Regular cardiac myocyte (primary cell): ENCODE data around the gene PRICKLE4. TPM values are rescaled to one million over a fixed set of nuclear protein-coding genes. Genes with fewer than 3 reads are reported as not detected.

ENCODE experiments used
- total RNA-seq: library from RNA; depleted of rRNA; stranded (reverse); fragments of >200 nt; gene quantifications from 2 replicates; pipeline ENCODE4 v1.2.3, GENCODE V29; 2014

Gene PRICKLE4, protein sequence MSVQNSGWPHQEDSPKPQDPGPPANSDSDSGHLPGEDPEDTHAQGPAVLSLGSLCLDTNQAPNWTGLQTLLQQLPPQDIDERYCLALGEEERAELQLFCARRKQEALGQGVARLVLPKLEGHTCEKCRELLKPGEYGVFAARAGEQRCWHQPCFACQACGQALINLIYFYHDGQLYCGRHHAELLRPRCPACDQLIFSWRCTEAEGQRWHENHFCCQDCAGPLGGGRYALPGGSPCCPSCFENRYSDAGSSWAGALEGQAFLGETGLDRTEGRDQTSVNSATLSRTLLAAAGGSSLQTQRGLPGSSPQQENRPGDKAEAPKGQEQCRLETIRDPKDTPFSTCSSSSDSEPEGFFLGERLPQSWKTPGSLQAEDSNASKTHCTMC
- 0.19 and 0.56 TPM in 2 replicates for total RNA-seq

DNA sequence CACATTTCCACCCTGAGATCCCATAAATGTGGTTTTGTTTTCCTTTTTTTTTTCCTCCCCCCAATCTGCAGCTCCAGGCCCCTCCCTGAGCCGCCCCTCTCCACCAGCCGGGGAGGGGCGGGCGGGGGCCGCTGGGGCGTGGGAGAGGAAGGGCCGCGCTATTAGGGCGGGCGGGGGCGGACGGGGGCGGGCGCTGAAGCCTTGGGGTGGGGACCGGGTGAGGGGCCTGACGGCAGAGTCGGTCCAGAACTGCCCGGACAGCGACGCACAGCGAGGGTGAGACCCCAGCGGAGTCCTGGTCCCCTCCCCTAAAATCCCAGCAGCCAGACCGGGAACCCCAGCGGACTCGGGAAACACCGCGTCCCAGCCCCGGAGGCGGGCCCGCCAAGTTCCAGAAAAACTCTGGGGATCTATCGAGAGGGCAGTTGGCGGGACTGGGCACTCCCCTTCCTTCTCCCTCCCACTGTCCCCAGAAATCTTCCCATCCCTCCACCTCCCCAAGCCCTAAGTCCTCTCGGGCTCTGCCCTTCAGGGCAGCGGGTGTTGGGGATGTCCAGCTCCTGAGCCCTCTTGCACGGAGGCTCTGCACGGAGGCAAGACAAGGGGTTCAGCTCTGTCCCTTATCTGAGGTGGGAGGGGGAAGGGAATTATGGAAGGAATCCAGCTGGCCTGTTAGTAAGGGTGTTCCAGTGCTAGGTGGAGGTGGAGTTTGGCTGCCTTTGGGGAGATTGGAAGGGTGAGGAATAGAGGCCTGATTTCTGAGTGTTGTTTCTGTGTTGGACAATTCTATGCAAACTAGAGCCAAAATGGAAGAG, at the start of gene PRICKLE4:
Gene PRICKLE4 (plus strand): TSS at position 232 of the 815 bp plus-strand sequence. CDS start 2,692 bp downstream, outside the sequence.

DNA sequence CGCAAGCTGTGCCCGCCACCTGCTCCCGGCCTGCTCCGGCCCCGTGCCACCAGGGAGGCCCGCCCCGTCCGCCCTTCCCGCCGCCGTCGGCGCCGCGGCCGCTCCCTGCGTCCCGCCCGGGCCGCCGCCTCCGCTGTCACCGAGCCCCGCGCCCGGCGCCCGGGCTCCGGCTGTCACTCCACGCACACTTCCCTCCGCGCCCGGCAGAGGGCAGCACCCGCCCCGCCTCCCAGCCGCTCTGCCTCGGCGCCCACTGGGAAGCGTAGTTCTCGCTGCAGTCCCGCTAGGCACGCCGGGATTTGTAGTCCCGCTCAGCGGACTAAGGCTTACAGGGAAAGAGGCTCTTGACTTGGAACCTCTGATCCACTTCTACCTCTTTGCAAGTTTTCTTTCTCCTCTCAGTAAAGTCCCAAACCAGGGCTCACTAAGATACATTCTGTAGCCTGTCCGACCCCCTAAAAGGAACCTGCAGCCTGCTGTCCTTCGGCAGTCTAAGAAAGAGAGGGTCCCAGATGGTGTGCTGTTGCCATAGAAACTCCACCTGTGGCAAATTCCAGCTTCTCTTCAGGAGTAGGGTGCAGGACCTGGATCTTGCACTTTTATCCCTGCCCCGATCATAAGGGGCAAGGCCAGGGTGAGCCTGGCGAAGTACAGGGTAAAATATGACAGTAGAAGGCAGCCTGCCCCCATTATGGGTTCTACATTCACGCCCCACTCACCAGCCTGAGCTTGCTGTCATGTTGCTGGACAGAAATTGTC, 45.0 kb upstream of the PRICKLE4 start, which contains the start of gene TFEB:
Gene TFEB (minus strand): TSS at position 182 of the 759 bp plus-strand sequence. CDS start 44,395 bp downstream, outside the sequence.

DNA sequence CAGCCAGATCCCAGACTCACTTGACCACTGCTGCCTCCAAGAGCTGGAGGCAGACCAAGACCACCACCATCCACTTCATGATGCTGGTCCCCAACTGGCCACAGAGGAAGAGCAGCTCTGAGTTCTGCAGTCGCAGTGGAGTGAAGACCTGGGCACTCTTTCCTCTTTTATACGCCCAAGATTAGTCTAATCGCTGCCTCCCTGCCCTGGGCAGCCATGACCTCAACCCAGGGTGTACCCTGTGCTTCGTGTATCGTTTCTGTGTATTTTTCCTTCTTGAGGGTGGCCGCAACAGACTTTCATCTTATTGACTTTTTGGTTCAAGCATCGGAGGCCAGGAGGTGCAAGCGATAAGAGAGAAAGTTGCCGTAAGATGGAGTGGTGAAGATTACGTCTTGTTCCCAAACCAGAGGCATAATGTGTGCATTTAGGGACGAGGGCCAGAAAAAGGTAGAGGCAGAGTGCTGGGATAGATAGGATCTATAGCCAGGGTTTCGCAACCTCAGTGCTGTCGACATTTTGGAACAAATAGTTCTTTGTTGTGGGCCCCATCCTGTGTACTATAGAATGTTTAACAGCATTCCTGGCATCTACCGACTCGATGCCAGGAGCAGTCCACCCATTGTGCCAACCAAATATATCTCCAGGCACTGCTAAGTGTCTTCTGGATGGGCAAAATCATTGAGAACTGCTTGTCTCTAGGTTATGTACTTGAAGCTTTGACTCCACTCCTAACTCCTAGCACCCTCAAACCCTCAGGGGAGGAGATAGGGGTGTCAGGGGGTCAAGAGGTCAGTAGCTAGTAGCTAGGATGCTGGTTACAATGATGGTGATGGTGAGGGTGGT, 33.1 kb upstream of the PRICKLE4 start, which contains the start of gene PGC:
Gene PGC (minus strand): TSS at position 142 of the 846 bp plus-strand sequence. CDS start 63 bp downstream, at position 79.

DNA sequence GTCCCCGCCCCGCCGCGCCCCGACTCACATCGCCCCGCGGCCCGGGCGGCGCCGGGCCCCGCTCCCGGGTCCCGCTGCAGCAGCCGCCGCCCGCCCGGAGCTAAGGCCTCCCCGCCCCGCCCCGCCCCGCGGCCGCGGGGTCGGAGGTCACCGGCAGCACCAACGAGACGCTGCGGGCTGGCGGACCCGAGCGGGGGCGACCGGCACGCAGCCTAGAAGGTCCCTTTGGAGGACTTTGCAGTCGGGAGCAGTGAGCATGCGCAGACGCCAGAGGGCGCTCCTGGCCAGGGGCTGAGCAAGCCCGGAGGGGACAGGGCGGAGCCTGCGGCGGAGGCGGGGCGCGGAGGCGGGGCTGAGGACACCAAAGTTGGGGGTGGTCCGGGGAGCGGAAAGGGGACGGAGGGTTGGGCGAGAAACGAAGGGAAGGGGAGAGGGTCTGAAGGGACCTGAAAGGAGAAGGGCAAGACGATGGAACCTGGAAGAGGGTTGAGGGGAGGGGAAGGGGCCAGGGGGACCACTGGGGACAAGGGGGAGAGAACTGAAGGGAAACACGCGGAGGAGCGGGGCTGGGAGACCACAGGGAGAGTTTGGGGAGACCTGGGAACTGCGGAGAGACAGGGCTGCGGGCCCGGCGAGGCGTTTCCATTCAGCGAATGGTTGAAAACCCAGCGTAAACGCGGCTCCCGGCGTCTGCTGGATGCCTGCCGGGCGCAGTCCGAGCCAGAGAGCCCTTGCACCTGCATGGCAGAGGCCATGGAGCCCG, 613 bp upstream of the PRICKLE4 start, which contains the start of gene FRS3:
Gene FRS3 (minus strand): TSS at position 113 of the 763 bp plus-strand sequence. CDS start 2,913 bp downstream, outside the sequence.

DNA sequence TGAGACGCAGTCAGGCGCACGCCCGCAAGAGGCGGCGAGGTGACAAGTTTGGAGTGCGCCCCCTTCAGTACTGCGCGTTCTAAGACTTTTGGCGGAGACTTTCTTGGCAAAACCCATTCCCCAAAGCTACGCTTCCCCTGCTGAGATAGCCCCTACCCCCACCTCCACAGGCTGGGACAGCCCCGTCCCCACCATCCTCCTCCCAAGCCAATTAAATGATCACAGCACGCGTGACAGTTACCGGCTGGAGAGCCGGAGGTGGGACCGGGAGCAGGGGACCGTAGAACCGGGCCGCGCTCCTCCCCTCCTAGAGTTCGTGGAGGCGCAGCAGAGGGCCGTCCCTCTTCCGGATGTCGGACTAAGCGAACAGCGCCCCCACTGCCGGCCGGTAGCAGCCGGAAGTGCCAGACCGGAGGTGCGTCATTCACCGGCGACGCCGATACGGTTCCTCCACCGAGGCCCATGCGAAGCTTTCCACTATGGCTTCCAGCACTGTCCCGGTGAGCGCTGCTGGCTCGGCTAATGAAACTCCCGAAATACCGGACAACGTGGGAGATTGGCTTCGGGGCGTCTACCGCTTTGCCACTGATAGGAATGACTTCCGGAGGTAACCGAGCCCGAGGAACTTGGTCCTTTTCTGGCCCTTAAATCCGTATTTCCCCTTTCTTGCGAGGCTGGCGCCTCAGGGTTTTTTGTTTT, 6.8 kb downstream of the PRICKLE4 start, which contains the start of gene TOMM6:
Gene TOMM6 (plus strand): TSS at position 476 of the 699 bp plus-strand sequence. CDS start 4 bp downstream, at position 480.

Other genes starting within 250 kb of the PRICKLE4 start
- 1.1 and 2.9 TPM in 2 replicates for gene FOXP4, start 234.4 kb upstream of the PRICKLE4 start, total RNA-seq
- gene MDFI, start 142.3 kb upstream of the PRICKLE4 start, total RNA-seq: 1.3 and 2.8 TPM in 2 replicates
- gene TFEB, start 45.2 kb upstream of the PRICKLE4 start, total RNA-seq: 3.4 and 5.0 TPM in 2 replicates
- gene PGC, start 33.4 kb upstream of the PRICKLE4 start, total RNA-seq: not detected in 2 replicates
- 0.56 and 0.77 TPM in 2 replicates for gene FRS3, start 882 bp upstream of the PRICKLE4 start, total RNA-seq
- 63.4 and 147 TPM in 2 replicates for gene TOMM6, start 6.9 kb downstream of the PRICKLE4 start, total RNA-seq
- gene USP49, start 114.6 kb downstream of the PRICKLE4 start, total RNA-seq: 1.3 and 2.8 TPM in 2 replicates
- 20.9 and 25.1 TPM in 2 replicates for gene MED20, start 140.4 kb downstream of the PRICKLE4 start, total RNA-seq
- gene BYSL, start 140.7 kb downstream of the PRICKLE4 start, total RNA-seq: 7.9 and 19.0 TPM in 2 replicates
- gene CCND3, start 161.0 kb downstream of the PRICKLE4 start, total RNA-seq: 11.6 and 32.8 TPM in 2 replicates